ENCODE data around the gene PALLD. TPM values are rescaled to one million over a fixed set of nuclear protein-coding genes. Genes with fewer than 3 reads are reported as not detected.

PALLD gene
- total RNA-seq, 1 donor from 2014 or later: 85.7 TPM

DNA sequence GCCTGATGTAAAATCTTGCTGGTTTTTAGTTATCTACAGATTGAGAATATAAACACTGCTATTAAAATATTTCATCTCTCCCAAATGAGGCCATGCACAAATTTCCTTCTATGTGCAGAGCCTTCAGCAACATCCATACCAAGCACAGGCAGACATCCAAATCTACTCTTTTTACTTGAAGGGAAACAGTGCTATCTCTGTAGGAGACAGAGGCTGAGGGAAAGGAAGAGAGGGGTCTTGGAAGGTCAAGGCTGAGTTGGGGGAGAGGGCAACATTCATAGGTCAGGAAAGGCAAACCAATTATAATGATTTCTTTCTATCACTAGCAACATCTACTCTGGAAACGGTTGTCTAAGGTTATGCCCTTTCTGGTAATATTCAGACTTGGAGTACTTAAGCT is 273.0 kb downstream of the PALLD start:
- no peaks in the 10 kb centered on the region for H3K9me3 ChIP-seq (ENCODE audit: low read depth)
- peaks cover 13% of the 10 kb centered on the region for H3K4me1 Mint-ChIP-seq
- TF ChIP-seq, protein P1, sequence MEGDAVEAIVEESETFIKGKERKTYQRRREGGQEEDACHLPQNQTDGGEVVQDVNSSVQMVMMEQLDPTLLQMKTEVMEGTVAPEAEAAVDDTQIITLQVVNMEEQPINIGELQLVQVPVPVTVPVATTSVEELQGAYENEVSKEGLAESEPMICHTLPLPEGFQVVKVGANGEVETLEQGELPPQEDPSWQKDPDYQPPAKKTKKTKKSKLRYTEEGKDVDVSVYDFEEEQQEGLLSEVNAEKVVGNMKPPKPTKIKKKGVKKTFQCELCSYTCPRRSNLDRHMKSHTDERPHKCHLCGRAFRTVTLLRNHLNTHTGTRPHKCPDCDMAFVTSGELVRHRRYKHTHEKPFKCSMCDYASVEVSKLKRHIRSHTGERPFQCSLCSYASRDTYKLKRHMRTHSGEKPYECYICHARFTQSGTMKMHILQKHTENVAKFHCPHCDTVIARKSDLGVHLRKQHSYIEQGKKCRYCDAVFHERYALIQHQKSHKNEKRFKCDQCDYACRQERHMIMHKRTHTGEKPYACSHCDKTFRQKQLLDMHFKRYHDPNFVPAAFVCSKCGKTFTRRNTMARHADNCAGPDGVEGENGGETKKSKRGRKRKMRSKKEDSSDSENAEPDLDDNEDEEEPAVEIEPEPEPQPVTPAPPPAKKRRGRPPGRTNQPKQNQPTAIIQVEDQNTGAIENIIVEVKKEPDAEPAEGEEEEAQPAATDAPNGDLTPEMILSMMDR (IDR thresholded peaks at IDR 0.05): no peak
- TF ChIP-seq EZH2phosphoT487 (IDR thresholded peaks at IDR 0.05): no peak
- no peak for TF ChIP-seq EZH2 (IDR thresholded peaks at IDR 0.05)
- peaks cover 17% of the 10 kb centered on the region for H3K36me3 Mint-ChIP-seq
- H3K4me2 ChIP-seq: no peak overlapping the region
- no peaks in the 10 kb centered on the region for H3K36me3 ChIP-seq
- H3K79me2 ChIP-seq (ENCODE audit: low read depth): no peaks in the 10 kb centered on the region
- DNase-seq (ENCODE audit: low spot score): no peak
- no peak overlapping the region for H2AFZ ChIP-seq (replicated peaks)
- no peaks in the 10 kb centered on the region for H3K4me1 ChIP-seq
- no peaks in the 10 kb centered on the region for H4K20me1 ChIP-seq (ENCODE audit: low read depth)
- H3K27me3 ChIP-seq: no peaks in the 10 kb centered on the region
- no peaks in the 10 kb centered on the region for H3F3A ChIP-seq (ENCODE audit: low read depth)
- peaks cover 5% of the 10 kb centered on the region for H3K9me3 Mint-ChIP-seq
- no peak overlapping the region for H3K4me3 Mint-ChIP-seq
- no peaks in the 10 kb centered on the region for H3K27me3 Mint-ChIP-seq (ENCODE audit: insufficient read depth, low read depth)
- H3K9ac ChIP-seq: no peak overlapping the region
- H3K4me3 ChIP-seq: no peak overlapping the region
- no peak overlapping the region for H3K27ac ChIP-seq
- H3K27ac Mint-ChIP-seq: peak overlapping the region; percentile 40

DNA sequence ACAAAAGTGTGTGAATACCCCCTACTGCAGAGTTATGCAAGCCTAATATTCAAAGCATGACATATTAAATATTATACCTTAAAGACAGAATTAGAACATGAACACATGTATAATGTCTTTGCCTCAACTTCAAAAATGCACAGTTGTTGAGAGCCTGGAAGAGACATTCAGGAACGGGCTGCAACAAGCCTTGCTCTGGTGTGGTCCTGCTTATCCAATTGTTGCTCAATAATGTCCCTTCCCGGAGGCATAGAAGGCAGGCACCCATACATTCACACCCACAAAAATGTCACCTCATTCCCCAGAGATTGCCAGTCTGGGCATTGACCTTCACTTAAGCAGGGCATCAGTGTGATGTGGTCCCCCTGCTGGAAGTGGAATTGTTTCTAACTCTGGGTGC is 274.4 kb downstream of the PALLD start:
- Histone ChIP-seq H2AFZ (replicated peaks) (no peak overlapping the region), H3K27ac (no peak overlapping the region), H3F3A (ENCODE audit: low read depth) (no peaks in the 10 kb centered on the region), H4K20me1 (ENCODE audit: low read depth) (no peaks in the 10 kb centered on the region), H3K4me1 (no peaks in the 10 kb centered on the region), H3K36me3 (peaks cover 10% of the 10 kb centered on the region), H3K79me2 (ENCODE audit: low read depth) (no peaks in the 10 kb centered on the region), H3K9ac (no peak overlapping the region), H3K4me3 (no peak overlapping the region), H3K27me3 (no peaks in the 10 kb centered on the region), H3K4me2 (no peak overlapping the region), H3K9me3 (ENCODE audit: low read depth) (peaks cover 14% of the 10 kb centered on the region)
- no peak for DNase-seq (ENCODE audit: low spot score)
- TF ChIP-seq EZH2 (IDR thresholded peaks at IDR 0.05): no peak
- TF ChIP-seq, protein P1 (IDR thresholded peaks at IDR 0.05): no peak
- TF ChIP-seq EZH2phosphoT487 (IDR thresholded peaks at IDR 0.05): no peak
- H3K4me1 Mint-ChIP-seq: peaks cover 13% of the 10 kb centered on the region
- H3K27ac Mint-ChIP-seq: no peak overlapping the region
- H3K36me3 Mint-ChIP-seq: peaks cover 25% of the 10 kb centered on the region
- H3K4me3 Mint-ChIP-seq: no peak overlapping the region
- peaks cover 16% of the 10 kb centered on the region for H3K9me3 Mint-ChIP-seq
- no peaks in the 10 kb centered on the region for H3K27me3 Mint-ChIP-seq (ENCODE audit: insufficient read depth, low read depth)

DNA sequence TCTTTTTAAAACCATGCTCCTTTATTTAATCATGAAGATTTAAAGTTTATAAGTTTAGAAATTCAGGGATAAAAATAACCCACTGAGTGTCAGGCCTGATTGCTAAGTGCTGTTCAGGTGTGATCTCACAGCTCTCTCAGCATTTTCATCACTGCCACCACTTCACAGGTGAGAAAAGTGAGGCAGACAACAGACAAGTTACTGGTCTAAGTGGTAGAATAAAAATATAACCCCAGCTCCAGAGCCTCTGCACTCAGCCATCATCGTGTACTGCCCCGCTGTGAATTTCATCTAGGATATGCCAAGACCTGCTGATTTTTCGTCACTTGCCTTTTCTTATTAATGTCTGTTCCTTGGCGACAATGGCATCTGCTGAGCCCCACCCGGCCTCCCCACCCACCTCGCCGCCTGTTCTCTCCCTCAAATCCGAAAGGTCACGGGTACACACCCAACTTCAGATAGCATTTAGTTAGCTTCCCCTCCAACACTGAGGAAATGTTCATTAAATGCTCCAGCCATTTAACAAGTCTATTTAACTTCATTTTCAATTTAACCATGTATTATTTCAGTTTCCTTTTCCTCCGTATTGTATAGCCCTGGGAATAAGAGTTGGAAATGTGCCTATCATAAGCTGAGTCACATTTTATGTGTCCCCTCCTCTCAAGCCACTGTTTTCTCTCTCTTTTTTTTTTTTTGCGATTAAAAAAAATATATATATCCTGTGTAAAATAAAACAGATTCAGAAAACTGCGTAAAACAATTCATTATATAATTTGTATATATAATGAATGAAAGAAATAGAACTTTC is 276.7 kb downstream of the PALLD start:
- no peaks in the 10 kb centered on the region for H4K20me1 ChIP-seq (ENCODE audit: low read depth)
- no peak for TF ChIP-seq EZH2 (IDR thresholded peaks at IDR 0.05)
- TF ChIP-seq EZH2phosphoT487 (IDR thresholded peaks at IDR 0.05): no peak
- TF ChIP-seq, protein P1 (IDR thresholded peaks at IDR 0.05): no peak
- Mint-ChIP-seq H3K27me3 (ENCODE audit: insufficient read depth, low read depth) (no peaks in the 10 kb centered on the region), H3K4me1 (peaks cover 13% of the 10 kb centered on the region), H3K36me3 (peaks cover 16% of the 10 kb centered on the region), H3K27ac (no peak overlapping the region), H3K9me3 (peaks cover 16% of the 10 kb centered on the region), H3K4me3 (no peak overlapping the region)
- DNase-seq (ENCODE audit: low spot score): no peak
- peaks cover 16% of the 10 kb centered on the region for H3K36me3 ChIP-seq
- no peak overlapping the region for H3K4me3 ChIP-seq
- H3K27me3 ChIP-seq: no peaks in the 10 kb centered on the region
- H3K4me1 ChIP-seq: no peaks in the 10 kb centered on the region
- no peak overlapping the region for H3K4me2 ChIP-seq
- peaks cover 18% of the 10 kb centered on the region for H3K9me3 ChIP-seq (ENCODE audit: low read depth)
- H3K79me2 ChIP-seq (ENCODE audit: low read depth): no peaks in the 10 kb centered on the region
- H3K9ac ChIP-seq: no peak overlapping the region
- no peak overlapping the region for H2AFZ ChIP-seq (replicated peaks)
- H3F3A ChIP-seq (ENCODE audit: low read depth): no peaks in the 10 kb centered on the region
- H3K27ac ChIP-seq: no peak overlapping the region
